HG02610 (cell line): ENCODE measurements around the gene GIMAP8.
A peak's percentile ranks its signal among the peaks of the same experiment; 100 is the strongest.

Experiments
- ATAC-seq: cut with Tn5 transposase; IDR thresholded peaks from one replicate; pipeline ENCODE4 v1.9.1; 2021; ENCODE audit warnings: mild to moderate bottlenecking, moderate library complexity; ENCODE audit not compliant: unreplicated experiment

Gene GIMAP8

DNA sequence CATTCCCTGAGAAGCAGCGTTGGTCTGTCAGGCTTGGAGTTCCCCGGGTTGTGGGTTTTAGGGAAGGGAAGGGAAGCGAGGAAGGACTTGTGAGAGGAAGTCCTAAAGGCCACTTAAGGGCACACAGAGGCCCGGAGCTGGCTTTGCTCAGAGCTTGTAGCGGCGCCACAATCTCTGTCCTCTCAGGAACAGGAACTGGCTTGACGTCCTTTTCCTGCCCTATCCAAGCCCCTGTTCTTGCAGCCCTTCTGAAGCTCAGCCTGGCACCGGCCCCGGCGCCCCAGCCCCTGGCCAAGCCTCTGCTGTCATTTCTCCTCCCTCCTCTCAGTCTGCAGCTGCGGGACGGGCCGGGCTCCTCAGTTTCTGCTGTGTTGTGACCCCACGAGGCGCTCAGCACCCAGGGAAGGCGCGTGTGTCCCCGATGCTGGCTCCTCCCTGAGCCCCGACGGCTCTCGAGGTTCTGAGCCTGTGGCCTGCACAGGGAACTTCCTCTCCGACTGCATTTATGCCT lies at the start of gene GIMAP8:
TSS of gene GIMAP8 (plus strand) at position 140 of the 511 bp plus-strand sequence. CDS start 16,069 bp downstream, outside the sequence.
- peak; percentile 38 for ATAC-seq

DNA sequence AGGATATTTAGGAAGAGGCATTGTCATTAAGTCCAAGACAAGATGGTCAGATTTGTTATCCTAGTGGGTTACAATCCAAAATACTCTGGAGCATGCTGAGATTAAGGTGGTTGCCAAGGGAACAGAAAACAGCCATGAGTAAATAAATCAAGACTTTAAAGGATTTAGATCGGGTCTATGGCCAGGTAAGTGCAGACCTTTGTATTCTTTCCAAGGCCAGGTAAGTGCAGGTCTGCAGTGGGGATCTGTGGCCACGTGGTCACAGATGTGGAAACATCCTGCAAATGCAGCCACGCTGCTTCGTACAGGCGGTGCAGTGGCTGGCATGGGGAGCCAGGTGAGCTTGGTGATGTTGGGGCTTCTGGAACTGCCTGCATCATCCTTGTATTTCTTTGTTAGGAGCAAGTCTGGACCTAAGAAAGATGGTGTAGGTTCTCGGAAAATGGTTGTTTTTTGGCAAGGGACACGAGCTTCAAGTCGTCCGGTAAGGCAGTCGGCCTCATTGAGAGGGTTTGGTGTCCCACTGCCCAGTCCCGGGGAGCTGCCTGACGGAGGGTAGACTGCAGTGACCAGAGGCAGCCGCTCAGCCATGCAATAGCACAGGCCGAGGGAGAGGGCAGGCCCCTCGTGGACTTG lies 49.5 kb upstream of the GIMAP8 start:
- ATAC-seq: peak; percentile 6

DNA sequence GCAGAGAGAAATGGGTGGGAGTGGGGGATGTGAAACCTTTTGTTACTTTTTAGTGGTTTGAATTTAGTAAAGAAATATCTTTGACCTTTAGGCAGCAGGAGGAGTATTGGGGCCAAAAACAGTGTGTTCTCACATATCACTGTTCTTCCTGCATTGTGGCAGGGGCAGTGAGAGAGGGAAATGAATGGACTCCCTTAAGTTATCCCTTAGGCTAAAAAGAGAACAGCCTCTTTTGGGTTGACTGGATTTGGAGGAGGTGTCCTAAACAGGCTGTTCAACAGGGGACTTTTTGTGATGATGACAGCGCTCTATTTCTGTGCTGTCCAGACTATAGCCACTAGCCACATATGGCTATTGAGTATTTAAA lies 49.0 kb upstream of the GIMAP8 start:
- ATAC-seq: peak; percentile 35

DNA sequence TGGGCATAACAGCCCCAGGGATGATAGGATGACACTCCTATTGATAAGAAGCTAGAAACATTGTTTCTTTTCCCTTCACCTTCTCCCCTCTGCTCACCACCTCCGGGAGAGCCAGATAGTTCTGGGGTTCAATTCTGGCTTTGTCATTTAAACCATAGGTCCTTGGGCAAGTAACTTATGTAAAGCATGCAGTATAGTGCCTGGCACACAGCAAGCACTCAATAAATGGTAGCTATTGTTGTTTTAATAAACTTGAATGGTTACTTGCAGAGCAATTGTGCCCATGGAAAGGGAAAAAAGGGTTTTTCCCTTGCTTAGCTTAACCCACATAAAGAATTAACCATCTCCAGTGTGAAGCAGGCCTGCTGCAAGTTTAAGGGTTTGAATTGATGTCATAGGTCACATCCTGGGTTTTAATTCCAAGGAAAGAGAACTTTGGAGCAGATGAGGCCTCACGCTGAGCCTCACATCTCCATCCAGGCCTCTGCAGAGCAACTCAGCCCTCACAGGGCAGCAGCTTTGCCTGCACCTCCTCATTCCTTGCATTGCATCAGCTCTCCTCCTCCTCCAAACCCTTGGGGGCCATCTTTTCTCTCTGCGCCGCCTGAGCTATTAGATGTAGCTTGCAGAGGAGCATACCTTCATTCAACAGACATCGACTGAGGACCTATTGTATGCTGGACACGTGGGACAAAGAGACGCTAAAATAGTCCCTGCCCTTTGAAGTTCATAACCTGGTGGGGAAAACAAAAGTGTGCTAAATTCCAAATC lies 48.4 kb upstream of the GIMAP8 start:
- ATAC-seq: no peak

DNA sequence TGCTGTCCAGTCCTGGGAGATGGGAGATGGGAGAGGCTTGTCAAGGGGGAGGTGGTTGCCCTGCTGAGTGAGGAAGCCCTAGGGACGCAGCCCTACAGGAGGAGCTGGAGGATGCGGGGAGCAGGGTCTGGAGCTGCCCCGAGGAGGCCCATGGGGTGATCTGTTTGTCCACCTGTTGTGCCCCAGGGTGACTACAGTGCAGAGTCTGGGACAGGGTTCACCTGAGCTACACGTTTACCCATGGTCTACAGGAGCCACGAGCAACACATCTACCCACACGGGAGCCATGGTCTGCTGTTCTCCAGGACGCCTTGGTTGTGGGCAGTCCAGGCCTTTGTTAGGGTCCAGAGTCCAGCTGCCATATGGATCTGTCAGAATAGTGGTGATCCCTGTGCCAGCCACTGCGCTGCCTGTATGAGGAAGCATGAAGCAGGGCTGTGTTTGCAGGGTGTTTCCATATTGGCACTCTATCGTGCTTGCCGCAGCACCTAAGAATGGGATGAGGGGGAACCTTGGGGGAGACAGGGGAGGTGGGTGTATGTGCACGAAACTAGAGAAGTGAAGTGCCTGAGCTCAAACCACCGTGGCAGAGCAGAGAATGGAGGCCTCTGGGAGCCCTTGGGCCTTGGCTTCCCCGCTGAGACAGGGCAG lies 47.6 kb upstream of the GIMAP8 start:
- ATAC-seq: no peak

DNA sequence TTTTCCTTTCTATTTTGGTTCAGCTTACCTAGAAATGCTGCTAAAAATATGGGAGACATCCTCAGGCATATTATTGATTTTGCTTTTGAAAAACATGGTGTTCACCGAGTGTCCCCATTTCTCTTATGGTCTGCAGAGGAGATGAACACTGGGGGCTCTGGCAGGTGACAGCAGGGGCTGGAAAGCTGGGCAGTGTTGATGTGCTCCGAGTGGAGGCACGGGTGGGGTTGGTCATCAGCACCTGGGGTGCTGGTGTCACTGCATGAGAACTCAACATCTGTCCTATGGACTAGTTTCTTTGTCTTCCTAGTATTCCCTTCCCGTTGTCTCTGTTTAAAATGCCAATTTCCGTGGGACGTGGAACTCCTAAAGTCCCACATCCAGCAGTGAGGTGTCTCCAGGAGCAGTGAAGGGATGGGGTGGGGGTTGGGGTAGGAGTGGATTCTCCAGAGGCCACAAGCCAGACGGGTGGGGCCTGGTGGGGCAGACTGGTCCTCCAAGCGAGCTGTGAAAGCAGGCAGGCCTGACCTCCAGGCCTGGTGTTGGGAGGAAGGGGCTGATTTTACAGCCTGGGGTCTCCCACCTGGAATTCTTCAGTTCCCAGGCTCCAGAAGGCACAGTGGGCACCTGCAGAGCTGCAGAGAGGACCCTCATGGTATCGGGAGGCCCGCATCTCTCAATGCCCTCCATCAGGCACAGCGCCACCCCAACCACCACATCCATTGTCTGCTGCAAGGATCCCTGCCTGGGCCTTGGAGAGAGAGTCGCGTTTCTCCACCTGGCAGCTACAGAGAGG lies 46.9 kb upstream of the GIMAP8 start:
- ATAC-seq: no peak

DNA sequence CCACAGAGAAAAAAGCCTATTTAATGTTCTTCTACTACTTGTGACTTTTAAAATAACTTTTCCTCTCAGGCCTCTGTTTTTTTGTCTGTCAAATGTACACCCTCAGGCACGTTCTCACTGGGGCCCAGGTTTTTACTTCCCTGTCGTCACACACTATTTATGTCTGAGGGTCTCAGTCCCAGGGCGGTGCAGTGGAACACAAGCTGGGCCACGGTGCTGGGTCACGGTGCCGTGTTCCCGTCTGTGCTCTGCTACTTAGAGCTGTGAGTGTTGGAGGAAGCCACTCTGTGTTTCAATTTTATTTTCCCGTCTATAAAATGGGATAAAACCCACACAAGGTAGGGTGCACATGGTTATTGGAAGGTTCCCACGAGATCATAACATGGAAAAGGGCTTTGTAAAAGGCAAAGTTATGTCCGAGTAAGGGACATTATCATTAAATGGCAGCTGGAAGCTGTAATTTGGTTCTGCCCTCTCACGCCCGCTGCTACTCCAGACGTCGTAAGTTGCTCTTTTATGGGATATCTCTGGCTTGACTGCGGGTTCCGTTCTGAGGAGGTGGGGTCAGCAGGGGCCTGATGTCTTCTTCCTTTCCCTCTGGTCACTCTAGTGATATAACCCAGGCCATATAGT lies 46.1 kb upstream of the GIMAP8 start:
- ATAC-seq: no peak

DNA sequence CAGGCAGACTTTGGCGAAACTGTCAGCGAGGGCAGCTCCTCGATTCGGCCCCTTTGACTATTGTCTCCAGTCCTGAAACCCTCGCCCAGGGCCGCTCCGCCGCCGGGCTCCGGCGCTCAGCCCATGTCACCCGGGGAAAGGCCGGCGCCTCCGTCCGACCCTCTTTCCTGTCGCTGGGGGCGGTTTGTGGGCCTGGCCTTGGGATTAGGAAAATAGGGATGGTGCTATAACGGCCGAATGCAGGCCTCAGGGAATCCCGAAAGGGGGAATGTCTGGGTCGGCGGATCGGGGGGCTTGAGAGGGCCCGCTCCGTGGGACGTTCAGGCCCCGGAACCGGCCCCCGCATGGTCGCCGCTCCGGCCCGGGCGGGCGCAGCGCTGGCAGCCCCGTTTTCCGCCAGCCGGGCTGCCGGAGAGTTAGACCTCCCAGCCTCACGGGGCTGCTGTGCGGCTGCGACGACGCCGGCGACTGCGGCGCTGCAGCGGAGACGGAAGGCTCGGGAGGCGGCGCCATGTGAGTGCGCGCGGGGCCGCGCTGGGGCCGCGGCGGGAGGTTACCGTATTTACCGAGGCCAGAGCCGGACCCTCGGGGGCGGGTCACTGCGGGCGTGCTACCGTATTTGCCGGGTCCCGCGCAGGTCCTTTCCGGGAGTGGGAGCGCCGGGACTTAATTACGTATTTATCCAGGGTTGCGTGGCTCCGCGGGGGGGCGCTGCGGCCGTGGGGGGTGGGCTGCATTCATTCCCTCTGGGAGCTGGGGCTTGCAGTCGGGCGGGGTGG lies 45.4 kb upstream of the GIMAP8 start:
- ATAC-seq: peak; percentile 39

DNA sequence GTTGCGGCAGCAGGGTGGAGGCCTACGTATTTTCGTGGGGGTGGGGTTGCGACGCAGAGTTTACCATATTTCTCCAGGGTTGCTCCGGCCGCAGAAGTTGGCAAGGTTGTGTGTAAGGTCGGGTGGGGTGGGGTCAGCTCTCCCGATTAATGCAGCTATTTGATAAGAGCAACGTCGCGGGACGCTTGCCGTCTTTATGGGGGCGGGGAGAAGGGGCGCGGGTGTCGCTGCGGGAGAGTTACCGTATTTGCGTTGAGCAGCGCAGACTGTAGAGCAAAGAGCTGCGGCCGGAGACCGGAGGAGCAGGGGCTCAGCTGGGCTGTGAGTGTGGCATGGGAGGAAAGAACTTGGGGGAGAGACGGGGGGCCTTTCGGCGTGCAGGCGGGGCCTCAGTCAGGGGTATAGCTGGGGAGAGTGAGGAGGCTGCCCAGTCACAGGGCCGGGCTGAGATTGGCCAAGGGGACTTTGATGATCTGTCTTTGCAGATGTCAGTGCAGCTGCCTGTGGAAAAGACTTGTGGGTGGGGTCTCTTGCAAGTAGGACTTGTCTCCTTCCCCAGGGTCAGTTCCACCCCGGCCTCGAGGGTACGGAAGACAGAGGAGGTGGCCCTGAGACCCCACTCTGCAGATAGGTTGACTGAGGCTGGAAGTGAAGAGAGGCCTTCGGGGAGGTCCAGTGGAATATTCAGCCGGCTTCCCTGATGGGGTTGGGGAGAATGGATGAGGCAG lies 44.7 kb upstream of the GIMAP8 start:
- ATAC-seq: no peak

DNA sequence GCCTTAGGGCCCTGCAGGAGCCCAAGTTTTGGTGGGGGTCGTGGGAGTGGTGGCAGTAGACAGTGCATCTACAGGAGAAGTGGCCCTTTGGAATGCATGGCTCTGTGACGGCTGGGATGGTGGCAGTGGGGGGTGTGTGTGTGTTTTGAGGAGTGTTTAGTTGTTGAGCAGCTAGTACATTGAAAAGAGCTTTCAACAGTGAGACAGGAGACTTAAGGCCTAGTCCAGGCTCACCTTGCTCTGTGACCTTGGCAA lies 44.2 kb upstream of the GIMAP8 start:
- no peak for ATAC-seq

DNA sequence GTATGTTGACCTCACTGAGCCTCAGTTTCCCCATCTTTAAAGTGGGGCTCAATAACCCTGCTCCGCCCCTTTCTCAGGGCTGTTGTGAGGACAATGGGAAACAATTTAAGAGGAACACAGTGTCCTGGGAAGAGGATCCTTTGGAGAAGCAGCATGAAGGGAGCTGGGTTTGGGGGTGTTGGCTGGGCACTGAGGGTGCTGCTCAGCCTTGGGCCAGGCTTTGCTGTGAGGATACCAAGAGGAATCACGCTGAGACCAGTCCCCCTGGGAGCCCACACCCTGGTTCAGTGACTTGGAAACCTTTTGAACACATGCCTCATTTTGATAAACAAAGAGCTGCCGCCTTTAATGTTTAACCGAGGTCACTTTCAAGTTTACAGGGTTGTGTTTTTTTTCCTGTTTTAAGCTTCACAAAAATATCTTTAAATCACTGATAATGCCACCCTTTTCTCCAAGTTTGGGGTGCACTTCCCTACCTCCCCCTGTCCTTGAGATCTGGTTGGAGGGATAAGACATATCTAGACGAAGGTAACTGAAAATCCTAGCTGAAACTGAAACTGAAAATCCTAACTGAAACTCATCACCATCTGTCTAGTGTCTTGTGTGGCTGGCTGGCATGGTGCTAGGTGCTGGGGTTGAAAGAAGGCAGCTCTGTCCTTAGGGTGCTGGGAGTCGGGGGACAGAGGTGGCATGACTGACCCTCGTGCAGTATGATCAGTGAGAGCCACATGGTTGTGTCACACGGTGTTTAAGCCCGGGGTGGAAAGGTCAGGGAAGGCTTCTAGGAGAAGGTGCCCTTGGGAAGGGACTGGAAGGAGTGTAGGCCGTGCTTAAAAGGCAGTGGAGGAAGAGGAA lies 43.6 kb upstream of the GIMAP8 start:
- peak; percentile 52 for ATAC-seq

DNA sequence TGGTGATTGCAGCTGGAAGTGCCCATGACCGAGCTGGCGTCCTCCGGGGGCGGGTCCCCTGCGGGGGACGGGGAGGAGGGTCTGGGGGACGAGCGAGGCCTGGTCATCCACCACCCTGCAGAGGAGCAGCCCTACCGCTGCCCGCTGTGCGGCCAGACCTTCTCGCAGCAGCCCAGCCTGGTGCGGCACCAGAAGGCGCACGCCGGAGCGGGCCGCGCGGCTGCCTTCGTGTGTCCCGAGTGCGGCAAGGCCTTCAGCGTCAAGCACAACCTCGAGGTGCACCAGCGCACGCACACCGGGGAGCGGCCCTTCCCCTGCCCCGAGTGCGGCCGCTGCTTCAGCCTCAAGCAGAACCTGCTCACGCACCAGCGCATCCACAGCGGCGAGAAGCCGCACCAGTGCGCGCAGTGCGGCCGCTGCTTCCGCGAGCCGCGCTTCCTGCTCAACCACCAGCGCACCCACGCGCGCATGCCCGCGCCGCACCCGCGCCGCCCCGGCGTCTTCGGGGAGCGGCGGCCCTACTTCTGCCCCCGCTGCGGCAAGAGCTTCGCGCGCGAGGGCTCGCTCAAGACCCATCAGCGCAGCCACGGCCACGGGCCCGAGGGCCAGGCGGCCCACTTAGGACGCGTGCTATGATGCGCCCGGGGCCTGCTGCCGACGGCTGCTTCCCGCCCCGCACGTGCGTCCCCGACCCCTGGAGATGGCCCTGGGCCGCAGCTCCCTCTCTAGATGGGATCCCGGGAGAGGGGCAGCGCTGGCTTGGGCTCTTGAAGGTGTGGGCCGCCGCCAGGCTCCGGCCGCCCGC lies 42.6 kb upstream of the GIMAP8 start:
- no peak for ATAC-seq

DNA sequence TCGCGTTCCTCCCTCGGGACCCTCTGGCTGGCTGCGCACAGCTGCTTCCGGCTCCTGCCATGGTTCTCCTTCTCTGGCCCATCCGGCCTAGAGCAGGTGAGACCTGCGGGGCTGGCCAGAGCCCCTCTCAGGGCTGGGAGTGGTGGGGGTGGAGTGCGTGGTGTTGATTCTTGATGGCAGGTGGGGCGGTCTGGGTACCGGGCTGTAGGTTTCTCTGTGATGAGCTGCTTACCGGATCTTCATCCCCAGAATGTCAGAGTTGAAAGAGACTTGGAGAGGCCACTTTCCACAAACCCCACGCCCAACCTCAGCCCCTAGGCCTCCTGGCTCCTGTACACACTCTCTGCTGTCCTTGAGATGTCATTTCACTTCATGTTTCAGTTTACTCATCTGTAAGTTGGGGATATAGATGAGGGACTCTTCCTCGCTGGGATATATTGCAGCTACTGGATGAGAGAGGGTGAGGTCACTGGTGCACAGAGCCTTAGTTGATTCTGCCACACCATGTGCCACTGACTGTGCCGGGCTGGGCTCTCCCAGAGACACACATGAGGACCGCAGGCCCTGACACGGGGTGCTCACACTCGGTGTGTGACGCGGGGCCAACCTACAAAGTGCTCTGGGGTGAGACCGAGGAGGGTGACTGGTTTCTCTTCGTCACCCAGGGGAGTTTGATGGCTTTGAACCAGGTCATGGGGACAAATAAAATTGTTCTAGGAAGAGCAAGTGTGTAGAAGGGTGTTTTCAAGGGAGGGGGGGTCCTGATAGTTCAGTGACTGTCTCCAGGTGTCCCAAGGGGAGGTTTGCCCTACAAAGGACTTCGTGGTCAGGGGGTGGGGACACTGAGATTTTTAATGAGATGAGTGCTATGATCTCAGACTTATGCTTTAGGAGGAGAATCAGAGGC lies 41.8 kb upstream of the GIMAP8 start:
- ATAC-seq: peak; percentile 36

DNA sequence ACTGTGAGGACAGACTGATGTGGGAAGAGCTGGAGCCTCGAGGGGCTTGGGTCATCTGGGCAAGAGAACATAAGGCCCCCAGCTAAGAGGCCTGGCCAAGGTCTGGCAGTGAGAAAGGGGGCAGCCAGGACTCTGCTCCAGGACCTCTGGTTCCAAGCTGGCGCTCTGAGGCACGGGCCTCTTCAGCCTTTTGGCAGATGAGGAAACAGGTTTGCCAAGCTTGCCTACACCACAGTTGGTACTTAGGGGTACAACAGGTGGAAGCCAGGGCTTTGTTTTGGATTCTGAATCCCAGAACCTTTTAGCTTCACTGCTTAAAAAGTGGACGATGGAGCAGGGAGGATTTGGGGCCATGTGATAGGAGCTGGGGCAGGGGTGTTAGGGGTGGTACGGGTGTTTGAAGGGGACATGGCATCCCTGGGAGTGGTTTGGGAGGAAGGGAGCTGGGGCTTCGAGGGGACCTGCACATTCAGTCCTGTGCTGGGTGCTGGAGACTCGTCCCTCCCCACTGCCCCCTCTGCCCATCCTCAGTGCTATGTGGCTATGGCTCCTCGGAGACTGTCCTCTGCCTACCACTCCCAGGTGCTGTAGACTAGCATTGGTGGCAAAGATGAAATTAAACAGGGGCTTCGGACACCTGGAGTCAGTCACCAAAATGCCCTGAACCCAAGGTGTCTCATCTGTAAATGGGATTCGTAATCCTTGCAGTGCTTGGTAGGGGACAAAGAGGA lies 41.0 kb upstream of the GIMAP8 start:
- ATAC-seq: no peak

DNA sequence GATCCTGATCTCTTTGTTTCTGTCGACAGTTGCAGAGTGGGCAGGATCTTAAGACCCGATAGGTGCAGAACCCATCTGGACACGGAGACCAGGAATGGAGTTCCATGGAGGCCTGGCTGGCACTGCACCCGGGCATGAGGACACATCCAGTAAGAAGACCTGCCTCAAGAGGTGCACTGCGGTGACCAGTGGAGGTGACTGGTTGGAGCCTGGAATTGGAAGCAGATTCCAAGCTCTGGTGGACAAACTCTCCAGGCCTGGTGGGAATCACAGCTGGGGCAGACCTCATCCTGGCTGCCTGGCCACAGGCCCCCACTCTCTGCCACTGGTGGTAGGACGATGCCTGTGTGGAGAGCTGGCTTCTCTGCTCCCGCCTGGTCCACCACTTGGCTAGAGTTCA lies 40.3 kb upstream of the GIMAP8 start:
- ATAC-seq: no peak
